Upper lobe of right lung (tissue), 1 donor: ENCODE results near the gene PDE2A. TPM values are rescaled to one million over a fixed set of nuclear protein-coding genes. Genes with fewer than 3 reads are reported as not detected.

Experiments
- ATAC-seq: fragments of 200-7000 bp; cut with Tn5 transposase; one replicate; pipeline ENCODE4 v1.9.1; 2020; ENCODE audit warnings: mild to moderate bottlenecking, moderate library complexity
- DNase-seq: peaks from one replicate; pipeline ENCODE4 v3.0.0-alpha.2; 2020
- H3K27ac ChIP-seq: fragments of 200-600 bp; one replicate; pipeline ENCODE4 v1.8.0; 2022
- H3K27me3 ChIP-seq: fragments of 200-600 bp; one replicate; pipeline ENCODE4 v1.8.0; 2022; ENCODE audit warnings: mild to moderate bottlenecking
- H3K36me3 ChIP-seq: fragments of 200-600 bp; one replicate; pipeline ENCODE4 v1.8.0; 2022
- H3K4me1 ChIP-seq: fragments of 200-600 bp; one replicate; pipeline ENCODE4 v1.8.0; 2022
- H3K4me3 ChIP-seq: fragments of 200-600 bp; one replicate; pipeline ENCODE4 v1.8.0; 2022; ENCODE audit warnings: mild to moderate bottlenecking
- H3K9me3 ChIP-seq: fragments of 200-600 bp; one replicate; pipeline ENCODE4 v1.8.0; 2022
- intact Hi-C: fragments of 100-400 bp; cut with DNase I; formaldehyde crosslinking; loops from one replicate; pipeline ENCODE4 v1.11.0; 2022
- total RNA-seq: library from RNA; stranded (reverse); fragmentation: NEBNext Ultra II Directional; extraction: Animal tissue kit (Norgen Biotek cat#: 25700); gene quantifications from one replicate; pipeline ENCODE4 v1.2.1, GENCODE V29; 2021
- TF ChIP-seq, protein P1 (sequence below): fragments of 200-600 bp; IDR thresholded peaks from one replicate; pipeline ENCODE4 v1.8.0; 2022; ENCODE audit warnings: antibody characterized with exemption
- donor health status: DM: no; HTN: yes; CAD: no; lungs with severe emphysema.

The PDE2A gene
- total RNA-seq, 1 donor from 2014 or later, result 27.3 TPM

GRCh38 chr11:72615329-72615728 is 58.9 kb downstream of the PDE2A start:
- ATAC-seq (no peak), DNase-seq (no peak)
- TF ChIP-seq, protein P1, sequence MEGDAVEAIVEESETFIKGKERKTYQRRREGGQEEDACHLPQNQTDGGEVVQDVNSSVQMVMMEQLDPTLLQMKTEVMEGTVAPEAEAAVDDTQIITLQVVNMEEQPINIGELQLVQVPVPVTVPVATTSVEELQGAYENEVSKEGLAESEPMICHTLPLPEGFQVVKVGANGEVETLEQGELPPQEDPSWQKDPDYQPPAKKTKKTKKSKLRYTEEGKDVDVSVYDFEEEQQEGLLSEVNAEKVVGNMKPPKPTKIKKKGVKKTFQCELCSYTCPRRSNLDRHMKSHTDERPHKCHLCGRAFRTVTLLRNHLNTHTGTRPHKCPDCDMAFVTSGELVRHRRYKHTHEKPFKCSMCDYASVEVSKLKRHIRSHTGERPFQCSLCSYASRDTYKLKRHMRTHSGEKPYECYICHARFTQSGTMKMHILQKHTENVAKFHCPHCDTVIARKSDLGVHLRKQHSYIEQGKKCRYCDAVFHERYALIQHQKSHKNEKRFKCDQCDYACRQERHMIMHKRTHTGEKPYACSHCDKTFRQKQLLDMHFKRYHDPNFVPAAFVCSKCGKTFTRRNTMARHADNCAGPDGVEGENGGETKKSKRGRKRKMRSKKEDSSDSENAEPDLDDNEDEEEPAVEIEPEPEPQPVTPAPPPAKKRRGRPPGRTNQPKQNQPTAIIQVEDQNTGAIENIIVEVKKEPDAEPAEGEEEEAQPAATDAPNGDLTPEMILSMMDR, result no peak
- Histone ChIP-seq H3K4me3 (no peak overlapping the region), H3K9me3 (no peaks in the 10 kb centered on the region), H3K27me3 (no peaks in the 10 kb centered on the region), H3K4me1 (peaks cover 10% of the 10 kb centered on the region), H3K36me3 (no peaks in the 10 kb centered on the region), H3K27ac (no peak overlapping the region)
- intact Hi-C loops, result no loop called here

- H3K36me3 ChIP-seq, result no peaks in the 10 kb centered on the region
- TF ChIP-seq, protein P1, result no peak
- ATAC-seq (no peak), DNase-seq (no peak)
- H3K4me3 ChIP-seq, result no peak overlapping the region
- H3K9me3 ChIP-seq, result no peaks in the 10 kb centered on the region
- intact Hi-C loops, result no loop called here
- H3K27ac ChIP-seq, result no peak overlapping the region
- peaks cover 10% of the 10 kb centered on the region for H3K4me1 ChIP-seq
- H3K27me3 ChIP-seq, result no peaks in the 10 kb centered on the region
Observed at GRCh38 chr11:72614381-72614780, 59.8 kb downstream of the PDE2A start.

- Histone ChIP-seq H3K4me3 (no peak overlapping the region), H3K4me1 (peaks cover 10% of the 10 kb centered on the region), H3K27ac (no peak overlapping the region), H3K9me3 (no peaks in the 10 kb centered on the region), H3K36me3 (no peaks in the 10 kb centered on the region), H3K27me3 (no peaks in the 10 kb centered on the region)
- DNase-seq (peak; percentile 83), ATAC-seq (peak; percentile 81)
- TF ChIP-seq, protein P1, result no peak
- intact Hi-C loops, result no loop called here
Observed at GRCh38 chr11:72613977-72614376, 60.2 kb downstream of the PDE2A start.

GRCh38 chr11:72613450-72613849 is 60.8 kb downstream of the PDE2A start:
- no peak for DNase-seq
- TF ChIP-seq, protein P1, result no peak
- no peaks in the 10 kb centered on the region for H3K27me3 ChIP-seq
- peaks cover 10% of the 10 kb centered on the region for H3K4me1 ChIP-seq
- no peaks in the 10 kb centered on the region for H3K36me3 ChIP-seq
- intact Hi-C loops, result no loop called here
- H3K27ac ChIP-seq, result no peak overlapping the region
- ATAC-seq, result no peak
- H3K9me3 ChIP-seq, result no peaks in the 10 kb centered on the region
- no peak overlapping the region for H3K4me3 ChIP-seq

GRCh38 chr11:72609476-72609875 is 64.7 kb downstream of the PDE2A start:
- no peaks in the 10 kb centered on the region for H3K36me3 ChIP-seq
- H3K9me3 ChIP-seq, result no peaks in the 10 kb centered on the region
- H3K27ac ChIP-seq, result no peak overlapping the region
- DNase-seq, result no peak
- no peak overlapping the region for H3K4me3 ChIP-seq
- H3K27me3 ChIP-seq, result no peaks in the 10 kb centered on the region
- no peak for ATAC-seq
- TF ChIP-seq, protein P1, result no peak
- H3K4me1 ChIP-seq, result peaks cover 3% of the 10 kb centered on the region
- intact Hi-C loops, result no loop called here

GRCh38 chr11:72609045-72609444 is 65.2 kb downstream of the PDE2A start:
- intact Hi-C loops, result no loop called here
- ATAC-seq, result no peak

More at GRCh38 chr11:72609045-72609444, 65.2 kb downstream of the PDE2A start:
- no peak overlapping the region for H3K4me3 ChIP-seq
- no peaks in the 10 kb centered on the region for H3K9me3 ChIP-seq
- peaks cover 3% of the 10 kb centered on the region for H3K4me1 ChIP-seq
- no peaks in the 10 kb centered on the region for H3K27me3 ChIP-seq
- no peaks in the 10 kb centered on the region for H3K36me3 ChIP-seq
- DNase-seq, result no peak
- TF ChIP-seq, protein P1, result peak; percentile 45
- no peak overlapping the region for H3K27ac ChIP-seq
